Tongue (tissue), 2 donors: ENCODE data around the gene SMCP. TPM values are rescaled to one million over a fixed set of nuclear protein-coding genes. Genes with fewer than 3 reads are reported as not detected.

Experiments used
- DNase-seq: peaks from one replicate; pipeline ENCODE4 v3.0.0-alpha.2; 2015
- total RNA-seq: library from RNA; depleted of rRNA; stranded (reverse); fragments of >200 nt; gene quantifications from one replicate; pipeline ENCODE4 v1.2.3, GENCODE V29; 2014

Gene SMCP
- total RNA-seq, 1 donor from 2014 or later: not detected

DNA sequence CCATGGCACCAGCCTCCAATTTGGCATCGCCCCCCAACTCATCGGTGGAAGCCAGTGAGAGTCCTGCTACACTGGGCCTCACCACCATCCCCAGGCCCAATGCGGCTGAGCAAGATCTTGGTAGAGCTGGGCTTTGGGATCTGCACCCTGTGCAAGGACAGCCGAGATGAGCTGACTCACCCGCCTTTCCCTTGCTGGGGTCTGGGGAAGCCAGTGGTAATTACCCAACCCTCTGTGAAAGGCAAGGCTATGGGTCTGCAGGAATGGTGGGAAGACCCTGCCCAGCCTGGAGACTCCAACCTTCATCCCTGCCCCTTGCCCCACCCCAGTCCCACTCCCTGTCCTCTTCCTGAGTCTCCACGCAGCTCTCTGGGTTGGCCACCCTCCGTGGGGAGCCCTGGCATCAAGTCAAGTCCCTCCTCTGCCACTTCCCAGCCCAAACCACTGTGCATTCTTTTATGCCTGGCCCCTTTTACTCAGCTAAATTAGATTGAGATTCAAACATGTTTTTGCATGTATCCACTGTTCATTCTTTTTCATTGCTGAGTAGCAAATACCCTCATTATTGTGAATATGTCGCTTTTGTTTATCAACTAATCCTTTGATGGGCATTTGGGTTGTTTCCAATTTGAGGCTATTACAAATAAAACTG is 8.8 kb downstream of the SMCP start:
- DNase-seq: peak; percentile 43

DNA sequence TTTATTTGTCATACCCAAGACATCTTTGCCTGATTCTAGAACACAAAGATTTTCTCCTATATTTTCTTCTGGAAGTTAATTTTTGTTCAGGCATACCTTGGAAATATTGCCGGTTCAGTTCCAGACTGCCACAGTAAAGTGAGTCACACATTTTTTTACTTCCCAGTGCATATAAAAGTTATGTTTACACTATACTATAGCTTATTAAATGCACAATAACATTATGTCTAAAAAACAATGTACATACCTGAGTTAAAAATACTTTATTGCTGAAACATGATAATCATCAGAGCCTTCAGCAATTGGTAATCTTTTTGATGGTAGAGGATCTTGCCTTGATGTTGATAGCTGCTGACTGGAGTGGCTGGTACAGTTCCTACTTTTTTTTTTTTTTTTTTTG is 10.0 kb downstream of the SMCP start:
- no peak for DNase-seq

DNA sequence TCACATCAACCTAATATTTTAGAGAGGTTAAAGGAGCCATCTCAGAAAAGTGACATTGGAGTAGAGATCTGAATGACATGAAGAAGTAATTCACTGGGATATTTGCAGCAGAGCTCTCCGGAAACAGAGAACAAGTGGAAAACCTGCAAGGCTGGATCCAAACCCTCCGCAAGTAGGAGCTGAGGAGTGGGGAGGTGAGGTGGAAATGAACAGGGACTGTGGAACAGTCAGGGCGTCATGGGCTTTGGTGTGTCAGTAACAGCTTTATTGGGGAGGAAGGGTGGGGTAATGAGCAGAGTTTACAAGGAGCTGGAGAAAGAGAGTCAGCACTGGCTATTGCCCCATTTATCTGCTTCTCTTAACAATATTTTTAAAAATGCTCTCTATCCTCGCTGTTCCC is 20.9 kb downstream of the SMCP start:
- DNase-seq: no peak

DNA sequence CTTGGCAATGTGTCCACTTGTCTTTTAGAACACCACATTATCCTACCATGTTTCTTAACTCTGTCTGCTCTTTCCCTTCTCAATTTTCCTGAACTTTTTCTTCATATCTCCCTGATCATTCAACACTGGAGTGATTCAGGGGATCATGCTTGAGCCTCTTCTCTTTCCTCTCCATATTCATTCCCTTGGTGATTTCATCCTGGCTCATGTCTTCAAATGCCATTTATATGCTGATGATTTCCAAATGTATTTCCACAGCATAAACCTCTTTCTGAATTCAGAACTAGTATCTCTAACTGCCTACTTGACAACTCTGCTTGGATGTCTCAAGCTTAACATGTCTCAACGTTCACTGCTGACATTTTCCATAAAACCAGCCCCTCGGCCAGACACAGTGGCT is 21.8 kb downstream of the SMCP start:
- peak; percentile 20 for DNase-seq

DNA sequence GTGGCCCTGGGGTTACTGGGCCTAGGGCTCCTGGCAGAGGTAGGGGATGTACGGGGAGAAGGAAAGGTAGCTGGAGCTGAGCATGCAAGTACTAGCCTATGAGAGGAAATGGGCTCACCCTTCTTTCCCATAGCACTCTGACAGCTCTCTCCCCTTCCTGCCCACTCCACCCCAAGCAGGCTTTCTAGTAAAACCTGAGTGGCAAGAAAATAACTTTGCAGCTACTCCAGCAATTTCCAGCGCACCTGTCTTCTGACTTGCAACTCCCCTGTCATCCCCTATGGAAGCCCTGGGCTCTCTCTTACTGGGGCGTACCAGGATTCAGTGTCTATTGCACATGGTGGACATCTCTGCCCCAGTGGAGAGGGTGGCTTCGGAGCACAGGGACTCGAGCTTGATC is 23.5 kb downstream of the SMCP start:
- peak; percentile 30 for DNase-seq

DNA sequence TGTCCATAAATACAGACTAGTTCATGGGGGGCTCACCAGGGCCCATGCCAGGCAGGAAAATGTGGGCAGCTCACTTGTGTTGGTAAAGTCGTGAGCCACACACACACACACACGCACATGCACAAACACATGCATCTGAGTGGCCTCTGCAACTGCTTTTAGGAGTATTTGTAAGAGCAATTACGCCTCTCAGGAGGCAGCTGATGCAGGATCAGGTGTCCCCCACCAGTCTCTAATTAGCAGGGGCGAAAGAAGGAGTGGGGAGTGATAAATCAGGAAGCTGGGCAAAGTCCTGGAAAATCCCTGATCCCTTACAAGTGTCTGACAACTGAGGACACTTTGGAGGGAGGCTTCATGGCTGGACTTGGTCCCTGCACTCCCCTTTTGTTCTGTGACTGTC is 24.5 kb downstream of the SMCP start:
- DNase-seq: peak; percentile 17

DNA sequence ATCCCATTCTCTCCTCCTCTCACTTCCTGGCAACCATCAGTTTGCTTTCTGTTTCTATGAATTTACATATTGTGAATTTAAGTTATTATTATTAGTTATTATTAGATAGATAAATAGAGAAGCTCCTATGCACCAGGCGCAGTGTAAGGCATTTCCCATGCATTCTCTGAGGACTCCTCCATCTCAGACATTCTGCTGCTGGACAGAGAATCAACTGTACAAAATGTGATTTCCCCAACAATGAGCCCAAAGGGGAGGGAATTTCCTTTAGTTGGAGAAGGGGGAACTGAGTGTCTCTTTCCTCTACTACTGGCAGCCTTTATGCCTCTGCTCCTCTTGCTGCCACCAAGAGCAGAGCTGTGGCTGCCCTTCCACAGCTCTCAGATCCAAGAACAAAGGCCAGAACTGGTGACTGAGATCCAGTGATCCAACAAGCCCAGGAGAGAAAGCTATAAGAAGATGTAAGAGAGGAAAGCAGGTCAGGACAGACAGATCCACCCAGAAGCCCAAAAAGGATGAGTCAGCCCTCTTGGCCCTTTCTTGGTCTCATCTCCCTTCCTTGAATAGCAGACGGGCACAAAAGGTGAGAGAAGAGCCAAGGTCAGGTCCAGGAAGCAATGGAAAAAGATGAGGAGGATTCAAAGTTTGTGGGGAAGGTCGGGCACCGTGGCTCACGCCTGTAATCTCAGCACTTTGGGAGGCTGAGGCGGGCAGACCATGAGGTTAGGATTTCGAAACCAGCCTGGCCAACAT is 26.7 kb downstream of the SMCP start:
- DNase-seq: no peak

DNA sequence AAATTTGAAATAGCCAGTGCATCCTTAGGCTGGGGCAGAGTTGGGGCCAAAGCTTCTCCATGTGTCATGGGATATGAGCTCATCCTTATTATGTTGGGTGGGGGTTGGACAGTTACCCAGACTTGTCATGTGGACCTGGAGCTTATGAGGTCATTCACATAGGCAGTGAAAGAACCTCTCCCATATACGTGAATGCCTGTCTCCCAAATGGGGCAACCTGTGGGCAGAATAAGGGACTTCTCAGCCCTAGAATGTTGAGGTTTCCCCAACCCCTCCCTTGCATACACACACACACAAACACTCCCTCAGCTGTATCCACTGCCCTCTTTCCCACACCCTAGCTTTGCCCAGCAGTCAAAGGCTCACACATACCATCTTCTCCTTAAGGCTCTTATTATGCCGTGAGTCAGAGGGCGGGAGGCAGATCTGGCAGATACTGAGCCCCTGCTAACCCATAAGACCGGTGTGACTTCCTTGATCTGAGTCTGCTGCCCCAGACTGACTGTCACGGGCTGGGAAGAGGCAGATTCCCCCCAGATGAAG is 28.0 kb downstream of the SMCP start:
- peak; percentile 5 for DNase-seq

DNA sequence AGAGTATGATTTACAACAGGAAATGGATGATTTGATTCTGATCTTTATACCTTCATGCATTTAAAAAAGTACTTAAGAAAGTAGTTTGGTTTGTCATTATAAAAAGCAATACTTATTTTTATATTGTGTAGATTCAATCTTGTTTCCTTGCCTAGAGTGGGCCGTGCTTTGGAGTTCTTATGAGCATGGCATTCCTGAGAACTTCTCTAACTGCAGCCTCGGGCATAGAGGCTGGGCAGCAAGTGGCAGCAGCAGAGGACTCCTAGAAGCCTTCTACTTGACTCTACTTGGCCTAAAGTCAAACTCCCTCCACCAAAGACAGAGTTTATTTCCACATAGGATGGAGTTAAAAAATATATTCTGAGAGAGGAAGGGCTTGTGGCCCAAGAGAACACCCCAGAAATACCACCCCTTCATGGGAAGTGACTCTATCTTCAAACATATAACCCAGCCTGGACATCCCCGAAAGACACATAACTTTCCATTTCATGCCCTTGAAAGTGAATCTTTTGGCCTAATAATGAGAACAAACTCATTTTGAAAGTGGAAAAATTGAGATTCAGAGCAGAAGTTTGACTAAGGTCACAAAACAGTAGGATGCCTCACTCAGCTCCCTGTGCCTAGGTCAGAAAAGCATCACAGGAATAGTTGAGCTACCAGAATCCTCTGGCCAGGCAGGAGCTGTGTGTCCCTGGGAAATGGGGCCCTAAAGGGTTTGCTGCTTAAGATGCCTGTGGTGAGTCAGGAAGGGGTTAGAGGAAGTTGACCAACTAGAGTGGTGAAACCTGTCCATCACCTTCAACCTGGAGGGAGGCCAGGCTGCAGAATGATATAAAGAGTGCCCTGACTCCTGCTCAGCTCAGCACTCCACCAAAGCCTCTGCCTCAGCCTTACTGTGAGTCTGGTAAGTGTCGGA is 29.8 kb downstream of the SMCP start, which contains the start of gene IVL:
IVL (plus strand) TSS at position 861 of the 916 bp plus-strand sequence. CDS start 1,252 bp downstream, outside the sequence.
- DNase-seq: no peak

DNA sequence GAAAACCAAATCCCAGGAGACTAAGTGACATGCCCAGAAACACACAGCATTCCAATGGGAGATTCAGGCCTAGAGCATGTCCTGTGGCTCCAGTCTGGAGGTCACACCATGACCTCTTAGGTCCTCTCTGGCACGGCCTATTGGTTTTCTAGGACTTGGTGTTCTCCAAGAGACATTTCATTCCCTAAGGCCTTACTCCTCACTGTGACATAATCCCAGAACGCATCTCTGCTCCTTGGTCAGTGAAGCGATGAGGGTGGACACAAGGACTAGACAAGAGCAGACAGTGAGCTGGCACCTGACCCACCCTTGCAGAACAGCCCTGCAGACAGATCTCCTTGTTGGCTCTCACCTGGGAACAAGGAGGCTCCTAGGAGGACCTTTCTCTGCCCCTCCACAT is 31.1 kb downstream of the SMCP start:
- DNase-seq: no peak

DNA sequence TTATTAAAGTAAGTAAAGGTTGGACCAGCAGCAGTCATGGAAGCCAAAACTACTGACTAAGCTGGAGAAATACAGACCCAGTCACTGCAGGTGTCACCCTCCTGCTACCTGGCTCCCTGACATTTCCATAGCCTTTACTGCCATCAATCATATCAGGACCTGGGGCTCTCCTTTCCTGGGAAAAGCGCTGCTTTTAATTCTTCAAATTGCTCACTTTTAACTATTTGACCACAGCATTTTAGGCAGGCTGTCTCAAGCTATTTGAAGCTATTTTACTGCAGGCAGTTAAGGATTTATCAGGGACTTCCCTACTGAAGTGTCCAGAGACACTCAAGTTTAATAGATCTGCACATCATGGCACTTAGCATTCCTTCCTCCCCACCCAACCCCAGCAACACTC is 34.3 kb downstream of the SMCP start:
- DNase-seq: no peak

DNA sequence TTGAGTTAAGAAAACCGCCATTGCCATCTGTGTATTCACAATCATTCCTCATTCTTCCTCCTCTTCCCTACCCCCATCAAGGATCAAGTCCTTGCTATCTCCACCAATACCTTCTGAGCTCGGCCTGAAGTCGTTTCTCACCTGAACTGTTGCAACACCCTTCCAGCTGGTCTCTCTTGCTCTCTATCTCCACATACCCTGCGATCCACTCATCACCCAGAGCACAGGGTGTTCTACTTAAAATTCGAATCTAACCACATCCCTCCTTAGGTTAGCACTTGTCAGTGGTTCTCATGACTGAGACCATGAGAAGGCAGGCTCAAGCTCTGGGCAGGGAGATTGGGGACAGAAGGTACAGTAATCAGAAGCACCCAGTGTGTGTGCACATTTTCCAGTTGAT is 34.8 kb downstream of the SMCP start:
- DNase-seq: no peak

DNA sequence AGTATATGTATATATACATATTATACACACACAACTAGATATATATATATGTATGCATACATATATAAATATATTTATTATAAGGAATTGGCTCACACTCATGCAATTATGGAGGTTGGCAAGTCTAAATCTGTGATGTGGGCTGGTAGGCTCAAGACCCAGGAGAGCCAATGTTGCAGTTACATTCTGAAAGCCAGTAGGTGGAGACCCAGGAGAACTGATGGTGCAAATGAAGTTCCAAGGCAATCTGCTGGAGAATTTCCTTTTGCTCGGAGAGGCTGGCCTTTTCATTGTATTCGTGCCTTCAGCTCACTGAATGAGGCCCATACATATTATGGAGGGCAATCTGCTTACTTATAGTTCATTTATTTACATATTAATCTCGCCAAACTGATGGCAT is 39.7 kb downstream of the SMCP start:
- DNase-seq: peak; percentile 28

DNA sequence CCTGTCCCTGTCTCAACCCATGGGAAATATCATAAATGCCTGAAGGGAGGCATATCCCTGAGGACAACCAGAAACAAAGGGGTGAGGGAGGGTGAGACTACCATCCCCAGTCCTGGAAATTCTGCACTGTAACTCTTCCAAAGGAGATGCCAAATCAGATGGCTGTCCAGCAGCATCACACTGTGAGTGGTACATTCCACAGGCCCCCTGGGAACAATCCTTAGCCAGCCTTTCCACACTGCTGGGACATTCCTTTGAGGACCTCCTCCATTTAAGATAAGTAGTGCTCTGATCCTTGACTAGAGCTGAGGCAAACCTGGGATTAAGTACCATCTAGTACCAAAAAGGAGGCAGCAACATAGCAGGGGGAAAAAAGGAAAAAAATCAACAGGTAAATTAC is 40.9 kb downstream of the SMCP start:
- no peak for DNase-seq

DNA sequence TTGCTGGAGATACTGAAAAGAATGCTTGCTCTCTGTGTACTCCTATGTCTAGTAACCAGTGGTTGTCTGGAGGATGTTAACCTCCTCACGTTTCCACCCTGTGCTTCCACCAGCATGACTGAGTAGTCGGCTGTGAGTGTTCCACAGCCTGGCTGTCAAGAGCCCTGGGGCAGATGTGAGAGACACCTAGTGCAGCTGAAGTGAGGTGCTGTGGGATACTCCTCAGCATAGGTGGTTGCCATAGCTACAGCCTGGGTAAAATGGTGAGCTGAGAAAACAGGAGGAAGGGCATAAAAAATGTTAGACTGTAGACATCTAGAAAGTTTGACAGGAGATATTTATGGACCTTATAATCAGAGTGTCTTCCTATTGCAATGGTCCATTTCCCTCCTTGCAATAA is 46.1 kb downstream of the SMCP start:
- no peak for DNase-seq

DNA sequence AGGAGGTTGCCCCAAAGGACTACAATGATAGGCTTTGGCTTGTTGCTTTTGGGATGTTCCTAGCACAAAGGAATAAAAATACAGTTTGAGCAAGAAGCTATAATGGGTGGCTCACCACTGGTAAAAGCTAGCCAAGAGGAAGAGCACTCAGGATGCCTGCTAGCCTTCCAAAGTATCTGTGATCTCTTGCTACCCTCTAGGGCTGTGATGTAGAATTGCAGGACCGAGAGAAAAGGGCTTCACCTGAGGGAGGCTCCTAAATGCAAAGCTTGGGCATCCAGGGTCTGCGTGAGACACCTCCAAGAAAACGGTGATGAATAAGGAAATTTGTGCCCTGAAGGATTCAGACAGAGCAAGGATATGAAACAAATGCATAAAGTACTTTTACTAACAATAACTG is 48.0 kb downstream of the SMCP start:
- peak; percentile 10 for DNase-seq

DNA sequence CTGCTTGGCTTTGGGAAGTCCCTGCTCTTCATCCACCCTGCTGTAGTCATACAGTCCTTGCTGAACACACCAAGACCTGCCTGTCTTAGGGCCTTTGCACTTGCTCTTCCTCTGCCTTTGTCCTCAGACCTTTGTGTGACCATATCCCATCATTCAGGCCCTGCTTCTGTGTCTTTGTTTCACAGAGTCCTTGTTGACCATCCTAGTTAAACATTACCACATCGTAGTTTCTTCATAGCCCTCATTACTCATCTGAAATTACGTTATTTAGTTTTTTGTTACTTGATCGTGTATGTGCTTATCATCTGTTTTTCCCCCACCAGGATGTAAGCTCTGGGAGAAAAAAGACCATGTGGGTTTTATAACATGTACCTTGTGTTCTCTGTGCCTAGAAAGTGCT is 50.5 kb downstream of the SMCP start:
- DNase-seq: no peak

DNA sequence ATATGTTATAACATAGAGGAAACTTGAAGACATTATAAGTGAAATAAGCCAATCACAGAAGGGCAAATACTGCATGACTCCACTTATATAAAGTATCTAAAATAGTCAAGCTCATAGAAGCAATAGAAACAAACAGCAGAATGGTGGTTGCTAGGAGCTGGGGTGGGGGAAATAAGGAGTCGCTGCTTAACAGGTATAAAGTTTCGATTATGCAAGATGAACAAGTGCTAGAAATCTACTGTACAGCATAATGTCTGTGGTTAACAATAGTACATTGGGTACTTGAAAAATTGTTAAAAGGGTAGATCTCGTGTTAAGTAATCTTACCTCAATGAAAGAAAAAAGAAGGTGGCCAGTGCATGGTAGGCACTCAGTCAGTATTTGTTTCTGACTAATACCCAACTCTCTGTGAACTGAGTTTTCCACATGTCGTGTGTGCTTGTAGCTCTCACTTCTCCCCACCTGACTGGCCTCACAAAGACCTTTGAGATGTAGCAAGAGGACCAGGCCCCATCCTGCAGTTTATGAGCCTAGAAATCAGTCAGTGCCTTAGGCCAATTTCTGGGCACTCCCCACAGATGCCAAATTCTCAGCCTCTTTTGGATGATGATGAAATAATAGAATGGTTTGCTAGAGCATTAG is 54.2 kb downstream of the SMCP start:
- DNase-seq: no peak

DNA sequence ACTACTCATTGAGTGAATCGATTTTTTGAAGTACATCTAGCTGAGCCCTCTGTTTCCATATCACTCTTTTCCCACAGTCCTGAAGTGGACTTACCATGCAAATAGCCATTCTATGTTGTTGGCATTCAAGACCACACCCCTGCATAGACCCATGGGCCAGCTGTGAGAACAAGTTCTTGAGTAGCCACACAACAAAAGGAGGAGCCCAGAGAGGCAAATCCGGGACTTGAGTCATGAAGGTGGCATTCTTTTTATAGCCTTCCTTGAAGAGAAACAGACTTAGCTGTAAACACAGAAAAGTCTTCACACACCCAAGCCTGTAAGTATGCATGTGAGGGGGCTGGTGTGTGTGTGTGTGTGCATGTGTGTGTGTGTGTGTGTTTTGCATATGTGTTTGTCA is 55.1 kb downstream of the SMCP start:
- no peak for DNase-seq
